NT2/D1 (cell line): Measurements from ENCODE around the gene GSAP.
"Not testable (repeated sequence)": the region's sequence is repeated elsewhere in the genome, so short reads cannot be mapped to it uniquely, and the experiment has no call there.

Experiments used
- DNase-seq: peaks from one replicate; pipeline ENCODE4 v3.0.0-alpha.2; 2011; ENCODE audit warnings: low read depth, low spot score
- H3K27me3 ChIP-seq: 2 replicates; pipeline ENCODE4 v1.6.0; 2011; ENCODE audit warnings: mild to moderate bottlenecking; ENCODE audit not compliant: insufficient read length, insufficient read depth
- H3K36me3 ChIP-seq: 2 replicates; pipeline ENCODE4 v1.6.1; 2011; ENCODE audit warnings: mild to moderate bottlenecking, low read length, mixed read lengths; ENCODE audit not compliant: insufficient read depth, insufficient read length
- H3K4me1 ChIP-seq: 2 replicates; pipeline ENCODE4 v1.5.1; 2011; ENCODE audit not compliant: insufficient read depth, insufficient read length
- H3K4me3 ChIP-seq: 2 replicates; pipeline ENCODE4 v1.5.1; 2011; ENCODE audit warnings: low read depth; ENCODE audit not compliant: insufficient read length
- H3K9ac ChIP-seq: 2 replicates; pipeline ENCODE4 v1.6.0; 2011; ENCODE audit warnings: low read depth; ENCODE audit not compliant: insufficient read length
- H3K9me3 ChIP-seq: 2 replicates; pipeline ENCODE4 v1.5.1; 2011; ENCODE audit warnings: mild to moderate bottlenecking, low read length; ENCODE audit not compliant: insufficient read depth
- SUZ12 ChIP-seq: IDR thresholded peaks from 2 replicates; pipeline ENCODE4 v1.6.1; 2011; ENCODE audit not compliant: insufficient read length, insufficient read depth; ENCODE audit errors: extremely low read depth
- YY1 ChIP-seq: IDR thresholded peaks from 2 replicates; pipeline ENCODE4 v1.6.1; 2011; ENCODE audit not compliant: insufficient read length, insufficient read depth
- ZNF274 ChIP-seq: IDR thresholded peaks from 2 replicates; pipeline ENCODE4 v1.6.1; 2011; ENCODE audit warnings: mild to moderate bottlenecking, low read depth, low read length

GSAP gene

GRCh38 chr7:77339726-77340125 is 76.4 kb downstream of the GSAP start:
- Histone ChIP-seq H3K36me3 (no peaks in the 10 kb centered on the region), H3K4me1 (no peaks in the 10 kb centered on the region), H3K4me3 (no peak overlapping the region), H3K9ac (no peak overlapping the region), H3K27me3 (no peaks in the 10 kb centered on the region), H3K9me3 (no peaks in the 10 kb centered on the region)
- TF ChIP-seq ZNF274: no peak
- TF ChIP-seq SUZ12: no peak
- no peak for TF ChIP-seq YY1
- DNase-seq: no peak

GRCh38 chr7:77338883-77339629 is 77.1 kb downstream of the GSAP start:
- DNase-seq: no peak
- no peak overlapping the region for H3K9ac ChIP-seq

GRCh38 chr7:77338260-77338659 is 77.9 kb downstream of the GSAP start:
- Histone ChIP-seq H3K9me3 (no peaks in the 10 kb centered on the region), H3K27me3 (no peaks in the 10 kb centered on the region), H3K9ac (no peak overlapping the region), H3K36me3 (no peaks in the 10 kb centered on the region), H3K4me1 (no peaks in the 10 kb centered on the region), H3K4me3 (no peak overlapping the region)
- DNase-seq: no peak
- TF ChIP-seq SUZ12 (no peak), ZNF274 (no peak), YY1 (no peak)

More at GRCh38 chr7:77338883-77339629, 77.1 kb downstream of the GSAP start:
- no peaks in the 10 kb centered on the region for H3K36me3 ChIP-seq
- H3K4me1 ChIP-seq: no peaks in the 10 kb centered on the region
- no peaks in the 10 kb centered on the region for H3K9me3 ChIP-seq
- H3K4me3 ChIP-seq: no peak overlapping the region
- no peaks in the 10 kb centered on the region for H3K27me3 ChIP-seq
- no peak for TF ChIP-seq ZNF274
- no peak for TF ChIP-seq SUZ12
- TF ChIP-seq YY1: no peak

GRCh38 chr7:77337456-77337990 is 78.6 kb downstream of the GSAP start:
- Histone ChIP-seq H3K9me3 (no peaks in the 10 kb centered on the region), H3K27me3 (no peaks in the 10 kb centered on the region), H3K4me3 (no peak overlapping the region), H3K4me1 (no peaks in the 10 kb centered on the region), H3K9ac (no peak overlapping the region), H3K36me3 (no peaks in the 10 kb centered on the region)
- TF ChIP-seq SUZ12 (no peak), YY1 (no peak), ZNF274 (no peak)
- DNase-seq: no peak

GRCh38 chr7:77335581-77335980 is 80.6 kb downstream of the GSAP start:
- TF ChIP-seq ZNF274 (no peak), SUZ12 (no peak), YY1 (no peak)
- no peaks in the 10 kb centered on the region for H3K4me1 ChIP-seq

GRCh38 chr7:77334039-77334438 is 82.1 kb downstream of the GSAP start:
- H3K36me3 ChIP-seq, H3K9me3 ChIP-seq, H3K4me1 ChIP-seq, H3K4me3 ChIP-seq, H3K9ac ChIP-seq, H3K27me3 ChIP-seq, DNase-seq: not testable (repeated sequence)

More at GRCh38 chr7:77335581-77335980, 80.6 kb downstream of the GSAP start:
- DNase-seq: no peak
- H3K9me3 ChIP-seq: no peaks in the 10 kb centered on the region
- H3K4me3 ChIP-seq: no peak overlapping the region
- H3K27me3 ChIP-seq: no peaks in the 10 kb centered on the region
- H3K9ac ChIP-seq: no peak overlapping the region
- no peaks in the 10 kb centered on the region for H3K36me3 ChIP-seq

- H3K4me1 ChIP-seq: peaks cover under 1% of the 10 kb centered on the region
- TF ChIP-seq YY1 (no peak), ZNF274 (no peak), SUZ12 (no peak)
- no peaks in the 10 kb centered on the region for H3K27me3 ChIP-seq
- DNase-seq: peak; percentile 67
- H3K36me3 ChIP-seq: no peaks in the 10 kb centered on the region
- H3K4me3 ChIP-seq: no peak overlapping the region
- H3K9ac ChIP-seq: no peak overlapping the region
- H3K9me3 ChIP-seq: no peaks in the 10 kb centered on the region
Observed at GRCh38 chr7:77331938-77332695, 84.0 kb downstream of the GSAP start.
